Upper lobe of left lung (tissue), 4 donors: ENCODE measurements around the gene STIP1.

ENCODE experiments used
- CTCF ChIP-seq, 6 experiments: fragments of 450-650 bp in 4 of 6; fragments of 200-600 bp in 2 of 6; sonication (generic) in 2 of 6; IDR thresholded peaks; one replicate each; pipeline ENCODE4 v1.5.1; 2016 to 2019; ENCODE audit warnings: antibody characterized with exemption in 6 of 6
- POLR2AphosphoS5 ChIP-seq, 2 donors: sonication (generic); formaldehyde crosslinking; IDR thresholded peaks; one replicate each; pipeline ENCODE4 v1.5.1; 2017; ENCODE audit warnings: antibody characterized with exemption in 2 of 2

DNA sequence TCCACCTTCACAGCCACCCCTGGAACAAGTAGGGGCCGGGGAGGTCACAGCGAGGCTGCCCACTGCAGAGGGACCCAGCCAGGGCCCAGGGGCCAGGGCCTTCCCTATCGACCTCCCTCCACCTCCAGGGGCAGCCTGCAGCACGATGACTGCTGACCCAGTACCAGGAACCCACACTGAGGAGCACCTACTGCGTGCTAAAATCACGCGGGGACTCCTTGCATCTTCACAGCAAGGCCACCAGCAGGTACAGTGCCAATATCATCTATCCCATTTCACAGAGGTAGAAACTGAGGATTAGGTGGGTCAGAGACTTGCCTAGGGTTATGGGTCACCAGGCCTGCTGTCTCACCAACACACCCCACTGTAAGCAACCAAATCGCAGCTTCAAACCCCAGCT, 34.6 kb upstream of the STIP1 start:
- no peak for TF ChIP-seq CTCF (IDR thresholded peaks at IDR 0.05)
- TF ChIP-seq POLR2AphosphoS5 (IDR thresholded peaks at IDR 0.05): no peak
